NOMO-1 treated with DMSO at 0.1 percent for 48 hours (cell line): ENCODE measurements around the gene THRAP3.
A peak's percentile ranks its signal among the peaks of the same experiment; 100 is the strongest.

Experiments used
- DNase-seq: peaks from one replicate; lab custom pipeline; 2025; ENCODE audit not compliant: unreplicated experiment; lab: John Stamatoyannopoulos, UW

THRAP3 gene

GRCh38 chr1:36297062-36297461 is 72.8 kb downstream of the THRAP3 start:
- no peak for DNase-seq

- no peak for DNase-seq
Observed at GRCh38 chr1:36298640-36299039, 74.4 kb downstream of the THRAP3 start.

GRCh38 chr1:36300526-36300925 is 76.3 kb downstream of the THRAP3 start:
- DNase-seq: no peak

- DNase-seq: no peak
Observed at GRCh38 chr1:36301220-36301619, 77.0 kb downstream of the THRAP3 start.

- DNase-seq: no peak
Observed at GRCh38 chr1:36303244-36303643, 79.0 kb downstream of the THRAP3 start.

GRCh38 chr1:36303650-36304360 is 79.6 kb downstream of the THRAP3 start:
- DNase-seq: no peak

- DNase-seq: peak; percentile 22
Observed at GRCh38 chr1:36304521-36304920, 80.3 kb downstream of the THRAP3 start.

- DNase-seq: no peak
Observed at GRCh38 chr1:36304970-36305914, 81.0 kb downstream of the THRAP3 start.

- no peak for DNase-seq
Observed at GRCh38 chr1:36305915-36306209, 81.6 kb downstream of the THRAP3 start.

- no peak for DNase-seq
Observed at GRCh38 chr1:36306210-36306901, 82.1 kb downstream of the THRAP3 start, which contains the start of gene SH3D21. TSS of gene SH3D21 (plus strand) at chr1:36306368. CDS start at chr1:36306421, 53 bp downstream.

GRCh38 chr1:36306902-36307456 is 82.7 kb downstream of the THRAP3 start:
- DNase-seq: peak; percentile 89

- DNase-seq: no peak
Observed at GRCh38 chr1:36307601-36308330, 83.5 kb downstream of the THRAP3 start.

- no peak for DNase-seq
Observed at GRCh38 chr1:36309397-36309796, 85.2 kb downstream of the THRAP3 start.

- peak; percentile 5 for DNase-seq
Observed at GRCh38 chr1:36320291-36320761, 96.1 kb downstream of the THRAP3 start.

GRCh38 chr1:36320767-36321118 is 96.5 kb downstream of the THRAP3 start:
- DNase-seq: no peak

- DNase-seq: no peak
Observed at GRCh38 chr1:36321119-36321951, 97.1 kb downstream of the THRAP3 start.

GRCh38 chr1:36322041-36322785 is 98.0 kb downstream of the THRAP3 start:
- no peak for DNase-seq

- DNase-seq: no peak
Observed at GRCh38 chr1:36322786-36323635, 98.8 kb downstream of the THRAP3 start.
